Measurements from ENCODE around the gene PTGES3.

Gene PTGES3

DNA sequence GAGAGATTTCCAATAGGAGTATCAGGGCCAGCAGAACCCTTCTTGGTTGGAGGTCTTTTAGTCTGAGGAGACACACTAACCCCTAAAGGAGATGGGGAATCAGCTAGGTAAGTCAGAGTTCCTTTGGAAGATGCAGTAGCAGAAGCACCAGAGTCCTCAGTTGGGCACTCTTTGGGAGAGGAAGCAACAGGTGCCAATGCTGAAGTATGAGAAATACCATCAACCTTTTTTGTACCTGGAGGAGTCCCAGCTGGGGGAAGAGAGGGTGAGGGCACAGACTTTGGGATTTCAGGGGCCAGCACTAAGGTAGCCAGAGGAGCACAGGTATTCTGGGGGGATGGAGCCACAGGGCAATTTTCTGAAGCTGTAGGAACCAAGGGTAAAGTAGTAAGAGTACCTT, 31.0 kb upstream of the PTGES3 start:
- H3K36me3 ChIP-seq (replicated peaks): peaks cover 55% of the 10 kb centered on the region
- H3K4me3 ChIP-seq (ENCODE audit: low read depth, low read length): no peak overlapping the region
- in situ Hi-C loops (cut with HindIII; ENCODE audit: low pct_ligation_motif_present, low sequenced_read_pairs): no loop called here
- TF ChIP-seq CTCF (IDR thresholded peaks at IDR 0.05; ENCODE audit: low read depth, low read length, missing control alignments): no peak
- no peaks in the 10 kb centered on the region for H3K27me3 ChIP-seq (replicated peaks)
- no peak for DNase-seq
- no peak overlapping the region for H3K27ac ChIP-seq

DNA sequence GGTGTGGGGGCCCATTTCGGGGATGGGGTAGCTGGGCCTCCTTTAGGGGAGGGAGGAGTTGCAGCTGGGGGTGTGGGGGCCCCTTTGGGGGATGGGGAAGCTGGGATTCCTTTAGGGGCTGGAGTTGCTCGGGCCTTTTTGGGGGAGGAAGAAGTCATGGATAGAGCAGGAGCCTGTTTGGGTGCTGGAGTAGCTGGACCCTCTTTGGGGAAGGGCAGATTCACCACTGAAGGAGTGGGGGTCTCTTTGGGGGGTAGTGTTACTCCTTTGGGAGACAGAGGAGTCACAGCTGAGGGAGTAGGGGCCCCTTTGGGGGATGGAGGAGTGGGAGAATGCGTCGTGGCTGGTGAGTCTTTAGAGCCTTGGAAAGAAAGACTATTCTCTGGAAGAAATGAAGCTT, 30.6 kb upstream of the PTGES3 start:
- in situ Hi-C loops (cut with HindIII; ENCODE audit: low pct_ligation_motif_present, low sequenced_read_pairs): no loop called here
- no peak for TF ChIP-seq CTCF (IDR thresholded peaks at IDR 0.05; ENCODE audit: low read depth, low read length, missing control alignments)
- H3K27me3 ChIP-seq (replicated peaks): no peaks in the 10 kb centered on the region
- no peak overlapping the region for H3K27ac ChIP-seq
- no peak overlapping the region for H3K4me3 ChIP-seq (ENCODE audit: low read depth, low read length)
- DNase-seq: no peak
- H3K36me3 ChIP-seq (replicated peaks): peaks cover 55% of the 10 kb centered on the region

DNA sequence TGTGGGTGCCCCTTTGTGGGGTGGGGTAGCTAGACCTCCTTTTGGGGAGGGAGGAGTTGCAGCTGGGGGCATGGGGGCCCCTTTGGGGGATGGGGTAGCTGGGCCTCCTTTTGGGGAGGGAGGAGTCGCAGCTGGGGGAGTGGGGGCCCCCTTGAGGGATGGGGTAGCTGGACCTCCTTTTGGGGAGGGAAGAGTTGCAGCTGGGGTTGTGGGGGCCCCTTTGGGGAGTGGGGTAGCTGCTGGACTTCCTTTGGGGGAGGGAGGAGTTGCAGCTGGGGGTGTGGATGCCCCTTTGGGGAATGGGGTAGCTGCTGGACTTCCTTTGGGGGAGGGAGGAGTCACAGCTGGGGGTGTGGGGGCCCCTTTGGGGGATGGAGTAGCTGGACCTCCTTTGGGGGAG, 30.1 kb upstream of the PTGES3 start:
- in situ Hi-C loops (cut with HindIII; ENCODE audit: low pct_ligation_motif_present, low sequenced_read_pairs): no loop called here
- no peaks in the 10 kb centered on the region for H3K27me3 ChIP-seq (replicated peaks)
- no peak overlapping the region for H3K27ac ChIP-seq
- no peak for TF ChIP-seq CTCF (IDR thresholded peaks at IDR 0.05; ENCODE audit: low read depth, low read length, missing control alignments)
- DNase-seq: no peak
- no peak overlapping the region for H3K4me3 ChIP-seq (ENCODE audit: low read depth, low read length)
- peaks cover 60% of the 10 kb centered on the region for H3K36me3 ChIP-seq (replicated peaks)

GRCh38 chr12:56716933-56717880, 29.1 kb upstream of the PTGES3 start:
- in situ Hi-C loops (cut with HindIII; ENCODE audit: low pct_ligation_motif_present, low sequenced_read_pairs): no loop called here
- Histone ChIP-seq H3K36me3 (replicated peaks) (peaks cover 69% of the 10 kb centered on the region), H3K27me3 (replicated peaks) (no peaks in the 10 kb centered on the region), H3K27ac (no peak overlapping the region), H3K4me3 (ENCODE audit: low read depth, low read length) (no peak overlapping the region)
- no peak for TF ChIP-seq CTCF (IDR thresholded peaks at IDR 0.05; ENCODE audit: low read depth, low read length, missing control alignments)
- DNase-seq: no peak

DNA sequence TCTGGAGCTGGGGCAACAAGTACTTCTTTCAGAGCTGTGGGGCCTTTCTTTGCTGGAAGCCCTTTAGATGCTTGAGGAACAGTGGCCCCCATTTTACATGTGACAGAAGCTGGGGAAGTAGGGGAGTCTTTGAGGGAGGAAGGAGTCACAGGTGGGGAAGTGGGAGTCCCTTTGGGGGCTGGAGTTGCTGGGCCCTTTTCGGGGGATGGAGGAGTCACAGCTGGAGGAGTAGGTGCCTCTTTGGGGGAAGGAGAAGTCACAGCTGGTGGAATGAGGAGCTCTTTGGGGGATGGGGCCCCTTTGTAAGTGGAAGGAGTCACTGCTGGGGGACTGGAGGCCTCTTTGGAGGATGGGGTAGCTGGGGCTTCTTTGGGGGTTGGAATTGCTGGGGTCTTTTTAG, 28.4 kb upstream of the PTGES3 start:
- no peak overlapping the region for H3K27ac ChIP-seq
- in situ Hi-C loops (cut with HindIII; ENCODE audit: low pct_ligation_motif_present, low sequenced_read_pairs): no loop called here
- no peak for TF ChIP-seq CTCF (IDR thresholded peaks at IDR 0.05; ENCODE audit: low read depth, low read length, missing control alignments)
- no peak overlapping the region for H3K4me3 ChIP-seq (ENCODE audit: low read depth, low read length)
- H3K36me3 ChIP-seq (replicated peaks): peaks cover 73% of the 10 kb centered on the region
- DNase-seq: no peak
- no peaks in the 10 kb centered on the region for H3K27me3 ChIP-seq (replicated peaks)

Data from brain microvascular endothelial cell (primary cell).